ENCODE results near the gene ALPL.

DNA sequence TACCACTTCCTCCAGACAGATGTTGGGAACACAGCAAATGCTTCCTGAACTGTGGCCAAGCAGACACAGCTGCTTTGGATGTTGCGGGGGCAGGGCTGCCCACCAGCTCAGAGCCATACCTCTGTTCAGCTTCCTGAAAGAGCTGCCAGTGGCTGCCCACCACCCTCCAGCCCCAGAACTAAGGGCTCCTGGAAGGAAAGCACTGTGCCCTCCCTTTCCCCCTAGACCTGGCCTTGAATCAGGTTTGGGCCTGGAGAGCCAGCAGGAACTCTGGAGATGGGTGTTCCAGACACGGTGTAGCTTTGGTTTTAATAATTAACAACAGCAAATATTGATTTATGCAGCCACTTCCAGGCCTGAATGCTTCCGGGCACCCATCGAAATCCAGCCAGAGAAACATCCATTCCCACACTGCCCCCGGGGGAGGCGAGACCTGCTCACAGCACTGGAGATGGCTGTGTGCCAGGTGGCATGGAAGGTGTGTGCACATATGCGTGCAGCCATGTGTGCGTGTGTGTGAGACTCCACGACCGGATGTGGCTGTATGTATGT is 114.3 kb downstream of the ALPL start:
- TF ChIP-seq, protein P1, sequence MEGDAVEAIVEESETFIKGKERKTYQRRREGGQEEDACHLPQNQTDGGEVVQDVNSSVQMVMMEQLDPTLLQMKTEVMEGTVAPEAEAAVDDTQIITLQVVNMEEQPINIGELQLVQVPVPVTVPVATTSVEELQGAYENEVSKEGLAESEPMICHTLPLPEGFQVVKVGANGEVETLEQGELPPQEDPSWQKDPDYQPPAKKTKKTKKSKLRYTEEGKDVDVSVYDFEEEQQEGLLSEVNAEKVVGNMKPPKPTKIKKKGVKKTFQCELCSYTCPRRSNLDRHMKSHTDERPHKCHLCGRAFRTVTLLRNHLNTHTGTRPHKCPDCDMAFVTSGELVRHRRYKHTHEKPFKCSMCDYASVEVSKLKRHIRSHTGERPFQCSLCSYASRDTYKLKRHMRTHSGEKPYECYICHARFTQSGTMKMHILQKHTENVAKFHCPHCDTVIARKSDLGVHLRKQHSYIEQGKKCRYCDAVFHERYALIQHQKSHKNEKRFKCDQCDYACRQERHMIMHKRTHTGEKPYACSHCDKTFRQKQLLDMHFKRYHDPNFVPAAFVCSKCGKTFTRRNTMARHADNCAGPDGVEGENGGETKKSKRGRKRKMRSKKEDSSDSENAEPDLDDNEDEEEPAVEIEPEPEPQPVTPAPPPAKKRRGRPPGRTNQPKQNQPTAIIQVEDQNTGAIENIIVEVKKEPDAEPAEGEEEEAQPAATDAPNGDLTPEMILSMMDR (IDR thresholded peaks at IDR 0.05) = no peak
- TF ChIP-seq EP300 (IDR thresholded peaks at IDR 0.05) = no peak

All from ovary (tissue), 3 donors.